Mononuclear cell (primary cell): ENCODE results near the gene DCAF10. TPM values are rescaled to one million over a fixed set of nuclear protein-coding genes. Genes with fewer than 3 reads are reported as not detected.
"Not testable (repeated sequence)": the region's sequence is repeated elsewhere in the genome, so short reads cannot be mapped to it uniquely, and the experiment has no call there.

ENCODE experiments used
- H3K27me3 ChIP-seq: 2 replicates; pipeline ENCODE4 v1.6.0; 2011; ENCODE audit warnings: low read length, control low read depth; ENCODE audit not compliant: insufficient read depth
- H3K4me1 ChIP-seq: 2 replicates; pipeline ENCODE4 v1.5.1; 2011; ENCODE audit warnings: mild to moderate bottlenecking, low read length, control low read depth; ENCODE audit not compliant: insufficient read depth
- H3K4me3 ChIP-seq: 2 replicates; pipeline ENCODE4 v1.5.1; 2011; ENCODE audit warnings: mild to moderate bottlenecking, low read length, moderate library complexity
- H3K9me3 ChIP-seq: 2 replicates; pipeline ENCODE4 v1.5.1; 2011; ENCODE audit warnings: low read depth, mild to moderate bottlenecking, control low read depth, low read length
- total RNA-seq: library from RNA; depleted of rRNA; stranded (reverse); fragments of >200 nt; gene quantifications from one replicate; pipeline ENCODE4 v1.2.3, GENCODE V29; 2012

Gene DCAF10
- 8.8 TPM for total RNA-seq

GRCh38 chr9:37800631-37801286, at the start of gene DCAF10:
Gene DCAF10, plus strand, starts transcription at chr9:37800797. Its CDS starts 70 bp downstream, at chr9:37800867.
- Histone ChIP-seq H3K4me1 (peaks cover 49% of the 10 kb centered on the region), H3K4me3 (peak within 1 kb of the TSS; percentile 87), H3K9me3 (no peaks in the 10 kb centered on the region), H3K27me3 (no peaks in the 10 kb centered on the region)

- Histone ChIP-seq H3K4me3 (no peak overlapping the region), H3K27me3 (no peaks in the 10 kb centered on the region), H3K9me3 (no peaks in the 10 kb centered on the region), H3K4me1 (peaks cover 22% of the 10 kb centered on the region)
These were observed 49.4 kb upstream of the DCAF10 start for GRCh38 chr9:37751186-37751585.

GRCh38 chr9:37751704-37752103, 48.9 kb upstream of the DCAF10 start:
- H3K27me3 ChIP-seq, H3K4me3 ChIP-seq, H3K9me3 ChIP-seq: not testable (repeated sequence)
- H3K4me1 ChIP-seq: peaks cover 22% of the 10 kb centered on the region

GRCh38 chr9:37752112-37752511, 48.5 kb upstream of the DCAF10 start:
- H3K27me3 ChIP-seq, H3K9me3 ChIP-seq, H3K4me3 ChIP-seq: not testable (repeated sequence)
- H3K4me1 ChIP-seq: peaks cover 22% of the 10 kb centered on the region

- Histone ChIP-seq H3K4me3 (peak overlapping the region; percentile 88), H3K4me1 (peaks cover 22% of the 10 kb centered on the region), H3K27me3 (no peaks in the 10 kb centered on the region), H3K9me3 (no peaks in the 10 kb centered on the region)
These were observed 47.7 kb upstream of the DCAF10 start for GRCh38 chr9:37752642-37753488.

GRCh38 chr9:37753489-37754190, 47.0 kb upstream of the DCAF10 start, which contains the start of gene TRMT10B:
Gene TRMT10B, plus strand, starts transcription at chr9:37753805. Its CDS starts 8,127 bp downstream, at chr9:37761932.
- H3K4me1 ChIP-seq: peaks cover 22% of the 10 kb centered on the region
- no peaks in the 10 kb centered on the region for H3K9me3 ChIP-seq
- H3K27me3 ChIP-seq: no peaks in the 10 kb centered on the region
- H3K4me3 ChIP-seq: peak within 1 kb of the TSS; percentile 88

- no peaks in the 10 kb centered on the region for H3K9me3 ChIP-seq
- no peaks in the 10 kb centered on the region for H3K27me3 ChIP-seq
- peaks cover 15% of the 10 kb centered on the region for H3K4me1 ChIP-seq
- no peak overlapping the region for H3K4me3 ChIP-seq
These were observed 41.9 kb upstream of the DCAF10 start for GRCh38 chr9:37758747-37759146.

- Histone ChIP-seq H3K4me3 (no peak overlapping the region), H3K27me3 (no peaks in the 10 kb centered on the region), H3K4me1 (no peaks in the 10 kb centered on the region), H3K9me3 (no peaks in the 10 kb centered on the region)
These were observed 40.0 kb upstream of the DCAF10 start for GRCh38 chr9:37760416-37761161.

GRCh38 chr9:37761511-37761910, 39.1 kb upstream of the DCAF10 start:
- no peaks in the 10 kb centered on the region for H3K9me3 ChIP-seq
- H3K27me3 ChIP-seq: no peaks in the 10 kb centered on the region
- H3K4me3 ChIP-seq: no peak overlapping the region
- H3K4me1 ChIP-seq: no peaks in the 10 kb centered on the region

GRCh38 chr9:37765263-37765662, 35.3 kb upstream of the DCAF10 start:
- H3K4me3 ChIP-seq, H3K4me1 ChIP-seq, H3K27me3 ChIP-seq, H3K9me3 ChIP-seq: not testable (repeated sequence)

GRCh38 chr9:37769306-37769705, 31.3 kb upstream of the DCAF10 start:
- no peaks in the 10 kb centered on the region for H3K4me1 ChIP-seq
- H3K4me3 ChIP-seq: no peak overlapping the region
- H3K9me3 ChIP-seq: no peaks in the 10 kb centered on the region
- H3K27me3 ChIP-seq: no peaks in the 10 kb centered on the region

GRCh38 chr9:37769995-37770394, 30.6 kb upstream of the DCAF10 start:
- Histone ChIP-seq H3K4me1 (no peaks in the 10 kb centered on the region), H3K27me3 (no peaks in the 10 kb centered on the region), H3K9me3 (no peaks in the 10 kb centered on the region), H3K4me3 (no peak overlapping the region)

- Histone ChIP-seq H3K4me3 (no peak overlapping the region), H3K27me3 (no peaks in the 10 kb centered on the region), H3K9me3 (no peaks in the 10 kb centered on the region), H3K4me1 (no peaks in the 10 kb centered on the region)
These were observed 25.2 kb upstream of the DCAF10 start for GRCh38 chr9:37775216-37775919.

GRCh38 chr9:37776328-37776727, 24.3 kb upstream of the DCAF10 start:
- Histone ChIP-seq H3K4me1 (no peaks in the 10 kb centered on the region), H3K4me3 (no peak overlapping the region), H3K27me3 (no peaks in the 10 kb centered on the region), H3K9me3 (no peaks in the 10 kb centered on the region)
